ENCODE results near the gene THRB. TPM values are rescaled to one million over a fixed set of nuclear protein-coding genes. Genes with fewer than 3 reads are reported as not detected.

Gene THRB
- total and polyA plus RNA-seq, 9 of the 15 experiments (the other 6 are each of a cell fraction or from before 2014, with no cell fraction given) = 1.7 to 14.9 (median 6.9) TPM

- ATAC-seq (no peak), DNase-seq (ENCODE audit: extremely low read depth in 1 of 4, low spot score in 3 of 4) (no peak), FAIRE-seq (no peak)
- Histone ChIP-seq H3K4me2 (ENCODE audit: insufficient read depth, low read length) (no peak overlapping the region), H3K9me3 (replicated peaks; ENCODE audit: control insufficient read depth, insufficient read depth, low read depth, low read length) (no peaks in the 10 kb centered on the region), H3K4me1 (replicated peaks in 1 of 2; ENCODE audit: control insufficient read depth in 2 of 2, insufficient read depth in 2 of 2, low read length in 2 of 2) (no peaks in the 10 kb centered on the region), H3K4me3 (no peak overlapping the region), H3K36me3 (ENCODE audit: control insufficient read depth, insufficient read depth, low read length) (no peaks in the 10 kb centered on the region), H3K27ac (ENCODE audit: extremely low read depth, low read depth, low read length) (no peak overlapping the region), H3K9me1 (ENCODE audit: control insufficient read depth, insufficient read depth, low read length) (no peaks in the 10 kb centered on the region), H2AFZ (ENCODE audit: low read depth, low read length) (no peak overlapping the region), H3K27me3 (ENCODE audit: control insufficient read depth in 2 of 2, insufficient read depth in 2 of 2, low read length in 2 of 2) (no peaks in the 10 kb centered on the region), H4K20me1 (replicated peaks; ENCODE audit: control insufficient read depth, insufficient read depth, low read length) (no peaks in the 10 kb centered on the region), H3K79me2 (ENCODE audit: control insufficient read depth, insufficient read depth, low read length) (no peaks in the 10 kb centered on the region), H3K9ac (ENCODE audit: insufficient read depth in 1 of 2, low read depth in 2 of 2, low read length in 2 of 2) (no peak overlapping the region)
- ChIA-PET CTCF (ENCODE audit: low intra/inter-chr PET ratio) (no interaction called here), POLR2A (no interaction called here)
- 15% methylated on average over 1 of the region's 1 CpG for WGBS (ENCODE audit: insufficient coverage, low coverage, missing lambda C conversion rate)
- TF ChIP-seq ERF (CRISPR knock-in tag; IDR thresholded peaks at IDR 0.05) (no peak), RNF2 (IDR thresholded peaks at IDR 0.05) (no peak), MYBL2 (IDR thresholded peaks at IDR 0.05; ENCODE audit: low read depth) (no peak), MYBL2 (CRISPR knock-in tag; IDR thresholded peaks at IDR 0.05; ENCODE audit: borderline replicate concordance) (no peak), THAP12 (CRISPR knock-in tag; IDR thresholded peaks at IDR 0.05) (no peak), ZNF232 (CRISPR knock-in tag; IDR thresholded peaks at IDR 0.05) (no peak)
- BruUV-seq (replicated peaks) = no TSS peak
- in situ Hi-C loops (cut with MboI) = no loop called here
- intact Hi-C loops (cut with micrococcal nuclease) = no loop called here
Measured at GRCh38 chr3:24201301-24201700, 293.3 kb downstream of the THRB start.

All from K562 (cell line).